SK-N-SH (cell line): ENCODE data around the gene EIF4H. TPM values are rescaled to one million over a fixed set of nuclear protein-coding genes. Genes with fewer than 3 reads are reported as not detected.

Source experiments
- CTCF ChIA-PET: fragments of 300-600, 350-600 bp; formaldehyde crosslinking; extraction: SDS; loops from one replicate; lab custom pipeline; 2021; lab: Yijun Ruan, JAX
- POLR2A ChIA-PET: fragments of 350-600 bp; sonication (Branson Sonifier 250); formaldehyde crosslinking; extraction: SDS; loops from one replicate; lab custom pipeline; 2020; ENCODE audit warnings: antibody characterized with exemption, inconsistent platforms; lab: Yijun Ruan, JAX
- DNase-seq: peaks from one replicate; pipeline ENCODE4 v3.0.0; 2012
- H2AFZ ChIP-seq: fragments of 200-600 bp; sonication (generic); 2 replicates; pipeline ENCODE4 v1.8.1; 2016; ENCODE audit warnings: antibody characterized with exemption, mild to moderate bottlenecking, low read depth
- H3F3A ChIP-seq: fragments of 200-600 bp; sonication (generic); replicated peaks from 2 replicates; pipeline ENCODE3; 2016; ENCODE audit warnings: antibody characterized with exemption, mild to moderate bottlenecking; ENCODE audit not compliant: insufficient read depth
- H3K27ac ChIP-seq, 2 experiments: fragments of 200-500 bp in 1 of 2; fragments of 200-600 bp in 1 of 2; sonication (Bioruptor generic) in 1 of 2; sonication (generic), shearing (Covaris generic) in 1 of 2; 2 replicates each; pipeline versions ENCODE4 v1.5.1 to v1.6.1; 2014 to 2016; ENCODE audit warnings: low read depth in 2 of 2, inconsistent platforms in 1 of 2, low read length in 1 of 2, mild to moderate bottlenecking in 1 of 2, mixed read lengths in 1 of 2
- H3K27me3 ChIP-seq: fragments of 200-600 bp; sonication (generic), shearing (Covaris generic); 2 replicates; pipeline ENCODE4 v1.6.1; 2016; ENCODE audit warnings: mixed run types; ENCODE audit not compliant: insufficient read depth
- H3K36me3 ChIP-seq, 2 experiments: fragments of 200-500 bp in 1 of 2; fragments of 200-600 bp in 1 of 2; sonication (Bioruptor generic) in 1 of 2; sonication (generic) in 1 of 2; replicated peaks in 1 of 2; 2 replicates each; pipeline versions ENCODE3 to v1.5.1; 2014 to 2016; ENCODE audit warnings: low read length in 1 of 2, mild to moderate bottlenecking in 1 of 2; ENCODE audit not compliant: insufficient read depth in 2 of 2, control insufficient read depth in 1 of 2
- H3K4me1 ChIP-seq, 2 experiments: fragments of 200-500 bp in 1 of 2; fragments of 200-600 bp in 1 of 2; sonication (Bioruptor generic) in 1 of 2; sonication (generic), shearing (Covaris generic) in 1 of 2; 2 replicates each; pipeline versions ENCODE4 v1.5.1 to v1.6.1; 2014 to 2016; ENCODE audit warnings: low read depth in 1 of 2, low read length in 1 of 2, mixed run types in 1 of 2; ENCODE audit not compliant: insufficient read depth in 2 of 2, control insufficient read depth in 1 of 2
- H3K4me2 ChIP-seq: fragments of 200-600 bp; sonication (generic), shearing (Covaris generic); 2 replicates; pipeline ENCODE4 v1.6.1; 2017; ENCODE audit warnings: mixed run types
- H3K4me3 ChIP-seq, 2 experiments: fragments of 200-500 bp in 1 of 2; fragments of 200-600 bp in 1 of 2; sonication (Bioruptor generic) in 1 of 2; sonication (generic), shearing (Covaris generic) in 1 of 2; 2 replicates each; pipeline versions ENCODE4 v1.5.1 to v1.8.1; 2014 to 2016; ENCODE audit warnings: low read depth in 2 of 2, inconsistent platforms in 1 of 2, low read length in 1 of 2, mild to moderate bottlenecking in 1 of 2, mixed read lengths in 1 of 2, moderate library complexity in 1 of 2
- H3K79me2 ChIP-seq: fragments of 200-600 bp; sonication (generic); 2 replicates; pipeline ENCODE4 v1.8.1; 2017; ENCODE audit warnings: mild to moderate bottlenecking; ENCODE audit not compliant: insufficient read depth
- H3K9ac ChIP-seq: fragments of 200-600 bp; sonication (generic); 2 replicates; pipeline ENCODE4 v1.6.1; 2017; ENCODE audit warnings: mixed run types
- H3K9me2 ChIP-seq: fragments of 200-600 bp; sonication (generic); 2 replicates; pipeline ENCODE4 v1.6.1; 2017; ENCODE audit warnings: mixed run types
- H3K9me3 ChIP-seq: fragments of 200-600 bp; sonication (generic); 2 replicates; pipeline ENCODE4 v1.6.1; 2017; ENCODE audit warnings: mixed run types, mild to moderate bottlenecking, moderate library complexity
- H4K20me1 ChIP-seq: fragments of 200-600 bp; sonication (generic); 2 replicates; pipeline ENCODE4 v1.6.1; 2017; ENCODE audit warnings: mild to moderate bottlenecking, mixed run types; ENCODE audit not compliant: insufficient read depth
- CHD2 ChIP-seq: fragments of 150-350 bp; IDR thresholded peaks from 2 replicates; pipeline ENCODE4 v1.6.1; 2018; ENCODE audit warnings: low read length; ENCODE audit not compliant: partially characterized antibody
- CTCF ChIP-seq: fragments of 200-600 bp; sonication (generic); IDR thresholded peaks from 2 replicates; pipeline ENCODE4 v1.6.1; 2017; ENCODE audit warnings: antibody characterized with exemption, mild to moderate bottlenecking, moderate library complexity
- EP300 ChIP-seq, 2 experiments: IDR thresholded peaks; 2 replicates each; pipeline versions ENCODE4 v1.4.0 to v1.6.1; 2012; ENCODE audit warnings: borderline replicate concordance in 1 of 2, low read depth in 1 of 2, low read length in 1 of 2
- FOXM1 ChIP-seq: IDR thresholded peaks from 2 replicates; pipeline ENCODE4 v1.4.0; 2012; ENCODE audit warnings: low read depth, mild to moderate bottlenecking
- GABPA ChIP-seq: IDR thresholded peaks from 2 replicates; pipeline ENCODE4 v1.4.0; 2012; ENCODE audit warnings: low read depth, mild to moderate bottlenecking
- GATA2 ChIP-seq: sonication (generic); formaldehyde crosslinking; IDR thresholded peaks from 2 replicates; pipeline ENCODE4 v1.5.0; 2020; ENCODE audit warnings: mild to moderate bottlenecking, missing genetic modification reagents
- IRF3 ChIP-seq: fragments of 150-350 bp; IDR thresholded peaks from 2 replicates; pipeline ENCODE4 v1.6.1; 2016; ENCODE audit warnings: mild to moderate bottlenecking, low read depth, low read length
- JUND ChIP-seq: IDR thresholded peaks from 2 replicates; pipeline ENCODE4 v1.4.0; 2012
- MAX ChIP-seq: IDR thresholded peaks from 2 replicates; pipeline ENCODE4 v1.4.0; 2012; ENCODE audit warnings: low read depth
- MEF2A ChIP-seq: IDR thresholded peaks from 2 replicates; pipeline ENCODE4 v1.4.0; 2012; ENCODE audit warnings: low read depth, borderline replicate concordance
- RFX5 ChIP-seq: IDR thresholded peaks from 2 replicates; pipeline ENCODE4 v1.6.1; 2012; ENCODE audit warnings: mild to moderate bottlenecking, improper control_type of control experiment, low read length
- RXRA ChIP-seq: IDR thresholded peaks from 2 replicates; pipeline ENCODE4 v1.4.0; 2012; ENCODE audit warnings: low read depth, mild to moderate bottlenecking, borderline replicate concordance
- SIN3A ChIP-seq: IDR thresholded peaks from 2 replicates; pipeline ENCODE4 v1.6.1; 2012; ENCODE audit warnings: low read depth, mild to moderate bottlenecking, low read length, moderate library complexity, borderline replicate concordance
- USF1 ChIP-seq: IDR thresholded peaks from 2 replicates; pipeline ENCODE4 v1.4.0; 2012; ENCODE audit warnings: low read depth, borderline replicate concordance
- WGBS: methylation state at CpG from one replicate; pipeline ENCODE4 v1.1.6; 2017; ENCODE audit warnings: low lambda C conversion rate; 5-methylcytosine and 5-hydroxymethylcytosine counted together
- polyA plus RNA-seq, 3 experiments: library from polyadenylated mRNA; depleted of rRNA; stranded (reverse); fragments of >200 nt; gene quantifications; 2 replicates each; pipeline ENCODE4 v1.2.3, GENCODE V29; 2012
- TF ChIP-seq, protein P1 (sequence below): IDR thresholded peaks from 2 replicates; pipeline ENCODE4 v1.6.1; 2012; ENCODE audit warnings: mild to moderate bottlenecking, low read depth, low read length, moderate library complexity
- TF ChIP-seq, protein P2 (sequence below): fragments of 150-350 bp; IDR thresholded peaks from 2 replicates; pipeline ENCODE4 v1.6.1; 2017; ENCODE audit warnings: antibody characterized with exemption, low read length, low read depth, borderline replicate concordance

The EIF4H gene
- polyA plus RNA-seq, 1 of the 3 experiments (the other 2 are of a cell fraction): 468 TPM

GRCh38 chr7:74138945-74139843, 35.0 kb upstream of the EIF4H start:
- Histone ChIP-seq H3K27ac (no peak overlapping the region), H3K4me3 (no peak overlapping the region), H3K27me3 (no peaks in the 10 kb centered on the region), H2AFZ (no peak overlapping the region), H3K4me2 (no peak overlapping the region), H4K20me1 (no peaks in the 10 kb centered on the region), H3K4me1 (peaks cover 0 to 3% of the 10 kb centered on the region in 2 experiments; a peak in 1 of 4 replicates), H3K36me3 (no peaks in the 10 kb centered on the region), H3K9me3 (no peaks in the 10 kb centered on the region), H3F3A (no peaks in the 10 kb centered on the region), H3K79me2 (no peaks in the 10 kb centered on the region), H3K9ac (no peak overlapping the region), H3K9me2 (no peaks in the 10 kb centered on the region)
- ChIA-PET CTCF (interaction anchor here (1.3 to 1.5 kb wide), 3 partner anchors 10 to 11 kb away, joined by 3 to 6 read pairs (median 5); no protein-coding TSS in a partner anchor), POLR2A (interaction anchor here (0.5 kb wide), 1 partner anchor 68 kb away, joined by 3 read pairs; no protein-coding TSS in a partner anchor)
- no peak for TF ChIP-seq MEF2A
- no peak for TF ChIP-seq IRF3
- no peak for TF ChIP-seq RFX5
- TF ChIP-seq, protein P1, sequence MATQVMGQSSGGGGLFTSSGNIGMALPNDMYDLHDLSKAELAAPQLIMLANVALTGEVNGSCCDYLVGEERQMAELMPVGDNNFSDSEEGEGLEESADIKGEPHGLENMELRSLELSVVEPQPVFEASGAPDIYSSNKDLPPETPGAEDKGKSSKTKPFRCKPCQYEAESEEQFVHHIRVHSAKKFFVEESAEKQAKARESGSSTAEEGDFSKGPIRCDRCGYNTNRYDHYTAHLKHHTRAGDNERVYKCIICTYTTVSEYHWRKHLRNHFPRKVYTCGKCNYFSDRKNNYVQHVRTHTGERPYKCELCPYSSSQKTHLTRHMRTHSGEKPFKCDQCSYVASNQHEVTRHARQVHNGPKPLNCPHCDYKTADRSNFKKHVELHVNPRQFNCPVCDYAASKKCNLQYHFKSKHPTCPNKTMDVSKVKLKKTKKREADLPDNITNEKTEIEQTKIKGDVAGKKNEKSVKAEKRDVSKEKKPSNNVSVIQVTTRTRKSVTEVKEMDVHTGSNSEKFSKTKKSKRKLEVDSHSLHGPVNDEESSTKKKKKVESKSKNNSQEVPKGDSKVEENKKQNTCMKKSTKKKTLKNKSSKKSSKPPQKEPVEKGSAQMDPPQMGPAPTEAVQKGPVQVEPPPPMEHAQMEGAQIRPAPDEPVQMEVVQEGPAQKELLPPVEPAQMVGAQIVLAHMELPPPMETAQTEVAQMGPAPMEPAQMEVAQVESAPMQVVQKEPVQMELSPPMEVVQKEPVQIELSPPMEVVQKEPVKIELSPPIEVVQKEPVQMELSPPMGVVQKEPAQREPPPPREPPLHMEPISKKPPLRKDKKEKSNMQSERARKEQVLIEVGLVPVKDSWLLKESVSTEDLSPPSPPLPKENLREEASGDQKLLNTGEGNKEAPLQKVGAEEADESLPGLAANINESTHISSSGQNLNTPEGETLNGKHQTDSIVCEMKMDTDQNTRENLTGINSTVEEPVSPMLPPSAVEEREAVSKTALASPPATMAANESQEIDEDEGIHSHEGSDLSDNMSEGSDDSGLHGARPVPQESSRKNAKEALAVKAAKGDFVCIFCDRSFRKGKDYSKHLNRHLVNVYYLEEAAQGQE: no peak
- TF ChIP-seq, protein P2, sequence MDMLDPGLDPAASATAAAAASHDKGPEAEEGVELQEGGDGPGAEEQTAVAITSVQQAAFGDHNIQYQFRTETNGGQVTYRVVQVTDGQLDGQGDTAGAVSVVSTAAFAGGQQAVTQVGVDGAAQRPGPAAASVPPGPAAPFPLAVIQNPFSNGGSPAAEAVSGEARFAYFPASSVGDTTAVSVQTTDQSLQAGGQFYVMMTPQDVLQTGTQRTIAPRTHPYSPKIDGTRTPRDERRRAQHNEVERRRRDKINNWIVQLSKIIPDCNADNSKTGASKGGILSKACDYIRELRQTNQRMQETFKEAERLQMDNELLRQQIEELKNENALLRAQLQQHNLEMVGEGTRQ: no peak
- no peak for TF ChIP-seq GATA2 (CRISPR knock-in tag)
- TF ChIP-seq JUND: no peak
- no peak for TF ChIP-seq MAX
- TF ChIP-seq GABPA: no peak
- no peak for TF ChIP-seq CTCF
- no peak for TF ChIP-seq RXRA
- no peak for TF ChIP-seq USF1
- TF ChIP-seq FOXM1: no peak
- no peak for TF ChIP-seq SIN3A
- TF ChIP-seq EP300 (IDR thresholded peaks at IDR 0.05; ENCODE audit: borderline replicate concordance in 1 of 2, low read depth in 1 of 2, low read length in 1 of 2): no peak
- no peak for TF ChIP-seq CHD2
- DNase-seq: no peak
- WGBS: 91% methylated on average over 16 of the region's 16 CpGs
